ENCODE data around the gene IFI27.
"Not testable (repeated sequence)": the region's sequence is repeated elsewhere in the genome, so short reads cannot be mapped to it uniquely, and the experiment has no call there.

Gene IFI27

DNA sequence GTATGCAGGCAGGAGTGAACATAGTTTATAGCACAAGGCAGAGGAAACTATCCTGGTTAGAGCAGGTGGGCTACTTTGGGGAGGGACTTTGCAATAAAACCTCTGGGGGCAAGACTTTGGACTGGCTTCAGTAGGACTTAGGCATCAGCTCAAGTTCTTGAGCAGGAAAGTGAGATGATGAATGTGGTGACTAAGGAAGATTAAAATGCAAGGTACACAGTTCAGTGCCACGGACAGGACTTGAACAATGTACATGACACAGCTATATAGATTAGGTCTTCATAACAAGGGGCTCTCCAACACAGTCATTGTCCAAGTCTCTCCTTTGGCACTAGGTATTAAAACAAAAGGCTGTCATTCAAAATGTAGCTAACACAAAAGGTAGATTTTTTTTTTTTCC lies 42.1 kb downstream of the IFI27 start:
- no peak for DNase-seq (ENCODE audit: low read depth in 4 of 4, low spot score in 1 of 4)

DNA sequence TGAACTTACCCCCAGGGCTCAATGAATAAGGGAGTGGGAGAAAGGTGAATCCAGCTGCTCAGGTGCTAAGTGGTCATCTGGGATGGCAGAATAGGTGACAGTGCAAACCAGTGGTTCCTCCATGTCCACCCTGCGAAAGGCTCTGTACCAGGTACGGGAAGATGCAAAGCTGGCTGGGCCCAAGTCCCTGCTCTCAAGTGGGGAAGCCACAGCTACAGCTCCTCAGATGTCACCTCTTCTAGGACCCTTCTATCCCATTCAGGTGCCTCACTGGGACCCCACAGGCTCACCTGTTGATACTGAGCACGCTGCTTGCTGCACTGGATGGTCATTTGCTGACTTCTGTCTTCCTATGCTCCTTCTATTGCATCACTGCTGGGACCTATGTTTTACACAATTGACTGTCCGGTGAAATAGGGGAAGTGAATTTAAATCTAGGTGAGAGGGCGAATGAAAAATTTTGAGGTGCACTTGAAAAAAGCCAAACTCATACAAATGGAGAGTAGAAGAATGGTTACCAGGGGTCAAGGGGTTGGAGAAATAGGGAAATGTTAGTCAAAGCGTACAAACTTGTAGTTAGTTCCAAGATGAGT lies 43.3 kb downstream of the IFI27 start:
- no peak for DNase-seq (ENCODE audit: low read depth in 4 of 4, low spot score in 1 of 4)

GRCh38 chr14:94156143-94156542 lies 45.6 kb downstream of the IFI27 start:
- not testable (repeated sequence) for DNase-seq (ENCODE audit: low read depth in 4 of 4, low spot score in 1 of 4)

- no peak for DNase-seq (ENCODE audit: low read depth in 4 of 4, low spot score in 1 of 4)
Observed at GRCh38 chr14:94157197-94157596, 46.7 kb downstream of the IFI27 start.

DNA sequence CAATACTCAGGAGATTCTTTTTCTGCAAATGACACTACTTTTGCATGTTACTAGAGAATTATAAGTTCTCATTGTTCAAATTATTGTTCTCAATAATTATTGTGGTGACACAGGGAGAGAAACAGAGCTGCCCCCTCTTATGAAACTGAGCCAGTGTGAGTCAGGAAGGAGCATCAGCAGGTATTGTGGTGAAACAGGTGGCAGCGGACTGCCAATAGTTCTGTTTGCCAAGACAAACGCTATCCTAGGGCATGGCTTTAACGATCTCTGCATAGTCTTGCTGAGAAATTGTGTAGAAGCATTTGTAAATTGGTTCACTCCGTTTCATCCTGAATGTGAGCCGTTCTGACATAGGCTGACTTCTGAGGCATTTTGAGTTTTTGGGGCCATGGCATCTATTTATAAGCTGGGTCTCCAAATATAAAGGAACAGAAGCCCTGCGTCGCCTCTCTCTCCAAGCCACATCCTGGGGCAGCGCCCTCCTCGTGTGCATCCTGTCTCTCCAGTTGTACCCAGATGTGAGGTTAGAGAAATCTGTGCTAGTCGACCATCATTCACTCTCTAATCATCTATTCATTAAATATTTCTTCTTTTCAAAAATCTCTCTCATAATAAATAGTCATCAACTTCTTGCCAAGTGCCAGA lies 47.8 kb downstream of the IFI27 start:
- no peak for DNase-seq (ENCODE audit: low read depth in 4 of 4, low spot score in 1 of 4)

- DNase-seq (ENCODE audit: low read depth in 4 of 4, low spot score in 1 of 4), result no peak
Observed at GRCh38 chr14:94161058-94161457, 50.5 kb downstream of the IFI27 start.

GRCh38 chr14:94161981-94162380 lies 51.4 kb downstream of the IFI27 start:
- no peak for DNase-seq (ENCODE audit: low read depth in 4 of 4, low spot score in 1 of 4)

- no peak for DNase-seq (ENCODE audit: low read depth in 4 of 4, low spot score in 1 of 4)
Observed at GRCh38 chr14:94162466-94162865, 51.9 kb downstream of the IFI27 start.

- DNase-seq (ENCODE audit: low read depth in 4 of 4, low spot score in 1 of 4), result no peak
Observed at GRCh38 chr14:94163796-94164195, 53.3 kb downstream of the IFI27 start.

DNA sequence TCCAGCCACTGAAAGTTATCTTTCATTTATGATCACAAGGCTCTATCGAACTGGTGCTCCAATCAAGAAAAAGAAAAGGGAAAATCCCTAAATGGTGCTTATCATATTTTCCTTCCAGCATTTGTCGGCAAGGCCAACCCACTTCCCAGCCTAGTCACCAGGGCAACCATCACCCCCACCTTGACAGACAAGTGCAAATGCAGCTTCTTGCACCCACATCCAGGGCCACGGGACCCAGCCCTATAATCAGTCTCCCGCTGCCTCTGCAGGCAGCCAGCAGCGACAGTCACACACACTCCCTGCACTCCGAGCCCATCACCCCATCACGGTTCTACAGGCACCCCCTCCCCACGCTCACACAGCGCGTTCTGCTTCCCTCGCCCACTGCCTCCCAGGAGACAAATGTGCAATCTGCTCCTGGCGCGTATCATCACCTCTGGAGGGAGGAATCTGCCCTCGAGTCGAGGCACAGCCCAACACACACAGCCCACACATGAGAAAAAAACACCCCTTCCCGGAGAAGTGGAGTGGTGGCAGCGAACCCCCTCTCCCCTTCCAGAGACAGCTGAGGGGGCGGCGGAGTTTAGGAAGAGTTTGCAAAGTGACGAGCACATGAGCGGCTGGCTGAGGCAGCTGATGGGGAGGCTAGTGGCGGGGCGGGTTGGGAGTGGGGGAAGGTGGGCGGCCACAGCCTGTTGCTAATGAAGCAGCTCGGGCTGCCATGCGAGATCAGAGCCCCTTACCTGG lies 54.3 kb downstream of the IFI27 start:
- no peak for DNase-seq (ENCODE audit: low read depth in 4 of 4, low spot score in 1 of 4)

DNA sequence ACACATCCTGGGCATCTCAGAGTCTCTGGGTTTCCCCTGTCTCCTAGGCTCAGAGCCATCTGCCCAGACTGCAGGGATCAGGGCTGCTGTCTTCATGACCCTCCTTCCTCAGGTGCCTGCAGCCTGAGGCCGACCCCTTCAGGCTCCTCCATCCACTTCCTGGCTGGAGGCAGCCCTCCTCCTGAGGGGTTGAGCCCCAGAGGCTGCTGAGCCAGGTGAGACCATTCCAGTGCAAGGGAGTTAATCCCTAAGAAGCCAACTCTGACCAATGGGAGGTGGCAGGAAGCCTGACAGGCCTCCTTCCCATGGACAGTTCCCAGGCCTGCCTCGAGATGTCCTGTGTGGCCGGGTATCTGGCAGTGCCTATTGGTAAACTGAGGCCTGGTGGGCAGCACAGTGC lies 55.2 kb downstream of the IFI27 start:
- DNase-seq (ENCODE audit: low read depth in 4 of 4, low spot score in 1 of 4), result no peak

All from stimulated activated CD4-positive, alpha-beta T cell treated with anti-CD3 and anti-CD28 coated beads, Interleukin-1b, Interleukin-23, amount 100 ng/mL, for 24 hours (primary cell).